A172 (cell line): Measurements from ENCODE around the gene CDK5. TPM values are rescaled to one million over a fixed set of nuclear protein-coding genes. Genes with fewer than 3 reads are reported as not detected.

ENCODE experiments used
- total RNA-seq: library from RNA; depleted of rRNA; stranded (reverse); fragments of >200 nt; shearing (Covaris generic); gene quantifications from 2 replicates; pipeline ENCODE4 v1.2.3, GENCODE V29; 2014; rRNA removed

Gene CDK5
- total RNA-seq, 1 experiment from 2014 or later: 57.0 TPM

Other genes with a start within 250 kb of the CDK5 start
- not detected in 2 replicates for gene AOC1, start 205.4 kb downstream of the CDK5 start, total RNA-seq
- gene KCNH2, start 79.6 kb downstream of the CDK5 start, total RNA-seq: 1.7 and 3.5 TPM in 2 replicates
- 0.74 and 2.5 TPM in 2 replicates for gene NOS3, start 66.9 kb downstream of the CDK5 start, total RNA-seq
- gene ATG9B, start 33.4 kb downstream of the CDK5 start, total RNA-seq: not detected in 2 replicates
- 35.6 and 40.2 TPM in 2 replicates for gene ABCB8, start 29.4 kb downstream of the CDK5 start, total RNA-seq
- 0.31 and 0.53 TPM in 2 replicates for gene ASIC3, start 9.4 kb downstream of the CDK5 start, total RNA-seq
- gene SLC4A2, start 1.7 kb upstream of the CDK5 start, total RNA-seq: 195 and 238 TPM in 2 replicates
- 95.4 and 118 TPM in 2 replicates for gene FASTK, start 22.9 kb upstream of the CDK5 start, total RNA-seq
- 28.9 and 42.8 TPM in 2 replicates for gene TMUB1, start 25.6 kb upstream of the CDK5 start, total RNA-seq
- gene AGAP3, start 28.6 kb upstream of the CDK5 start, total RNA-seq: 46.4 and 58.9 TPM in 2 replicates
- 0.41 TPM in 1 of 2 replicates, not detected in the other for gene GBX1, start 109.8 kb upstream of the CDK5 start, total RNA-seq
- gene ASB10, start 129.4 kb upstream of the CDK5 start, total RNA-seq: not detected in 2 replicates
- gene H2BK1, start 152.6 kb upstream of the CDK5 start, total RNA-seq: not detected in 2 replicates
- gene ABCF2, start 169.3 kb upstream of the CDK5 start, total RNA-seq: 55.6 and 65.6 TPM in 2 replicates
- gene CHPF2, start 174.6 kb upstream of the CDK5 start, total RNA-seq: 36.5 and 37.8 TPM in 2 replicates
- gene SMARCD3, start 190.8 kb upstream of the CDK5 start, total RNA-seq: 22.2 and 26.7 TPM in 2 replicates